PC-3 (cell line): Measurements from ENCODE around the gene OR8U1.

ENCODE experiments used
- CTCF ChIP-seq: fragments of 300-600 bp; sonication (generic); conservative IDR thresholded peaks from 2 replicates; pipeline ENCODE4 v1.5.1; 2017; ENCODE audit warnings: antibody characterized with exemption, low read depth, mild to moderate bottlenecking, low read length
- EZH2 ChIP-seq: fragments of 300-600 bp; sonication (generic); IDR thresholded peaks from one replicate; pipeline ENCODE4 v1.6.1; 2017; ENCODE audit warnings: antibody characterized with exemption, mild to moderate bottlenecking, low read length; ENCODE audit not compliant: unreplicated experiment

- no peak for TF ChIP-seq CTCF
- no peak for TF ChIP-seq EZH2
Observed at GRCh38 chr11:56375324-56375723, at the start of gene OR8U1.
